AG04450 (cell line): ENCODE data around the gene TMEM131L. TPM values are rescaled to one million over a fixed set of nuclear protein-coding genes. Genes with fewer than 3 reads are reported as not detected.

Experiments used
- CTCF ChIA-PET: fragments of 300-600, 350-600 bp; formaldehyde crosslinking; extraction: SDS; loops from one replicate; lab custom pipeline; 2022; ENCODE audit warnings: antibody characterized with exemption, inconsistent platforms; lab: Charles Lee
- POLR2A ChIA-PET: fragments of 350-600 bp; formaldehyde crosslinking; extraction: SDS; loops from one replicate; lab custom pipeline; 2021; ENCODE audit warnings: antibody characterized with exemption, inconsistent platforms; lab: Yijun Ruan, JAX
- DNase-seq: peaks from one replicate; pipeline ENCODE4 v3.0.0-alpha.2; 2011; ENCODE audit warnings: low read depth, low spot score
- H3K27ac ChIP-seq: one replicate; pipeline ENCODE4 v1.5.1; 2012; ENCODE audit warnings: low read depth, low read length, control low read depth
- H3K27me3 ChIP-seq: one replicate; pipeline ENCODE4 v1.6.0; 2012; ENCODE audit warnings: low read length; ENCODE audit not compliant: control insufficient read depth, insufficient read depth
- H3K4me3 ChIP-seq: 2 replicates; pipeline ENCODE4 v1.5.1; 2011; ENCODE audit warnings: mild to moderate bottlenecking, low read depth, low read length, control low read depth
- H3K9me3 ChIP-seq: 2 replicates; pipeline ENCODE4 v1.5.1; 2012; ENCODE audit warnings: low read length; ENCODE audit not compliant: control insufficient read depth, insufficient read depth
- polyA plus RNA-seq: library from polyadenylated mRNA; depleted of rRNA; stranded (reverse); fragments of >200 nt; gene quantifications from 2 replicates; pipeline ENCODE4 v1.2.3, GENCODE V29; 2011
- TF ChIP-seq, protein P1 (sequence below): IDR thresholded peaks from 2 replicates; pipeline ENCODE4 v1.5.1; 2011; ENCODE audit warnings: low read depth, low read length, control low read depth, inconsistent platforms

TMEM131L gene
- polyA plus RNA-seq, 1 experiment: 15.5 TPM

DNA sequence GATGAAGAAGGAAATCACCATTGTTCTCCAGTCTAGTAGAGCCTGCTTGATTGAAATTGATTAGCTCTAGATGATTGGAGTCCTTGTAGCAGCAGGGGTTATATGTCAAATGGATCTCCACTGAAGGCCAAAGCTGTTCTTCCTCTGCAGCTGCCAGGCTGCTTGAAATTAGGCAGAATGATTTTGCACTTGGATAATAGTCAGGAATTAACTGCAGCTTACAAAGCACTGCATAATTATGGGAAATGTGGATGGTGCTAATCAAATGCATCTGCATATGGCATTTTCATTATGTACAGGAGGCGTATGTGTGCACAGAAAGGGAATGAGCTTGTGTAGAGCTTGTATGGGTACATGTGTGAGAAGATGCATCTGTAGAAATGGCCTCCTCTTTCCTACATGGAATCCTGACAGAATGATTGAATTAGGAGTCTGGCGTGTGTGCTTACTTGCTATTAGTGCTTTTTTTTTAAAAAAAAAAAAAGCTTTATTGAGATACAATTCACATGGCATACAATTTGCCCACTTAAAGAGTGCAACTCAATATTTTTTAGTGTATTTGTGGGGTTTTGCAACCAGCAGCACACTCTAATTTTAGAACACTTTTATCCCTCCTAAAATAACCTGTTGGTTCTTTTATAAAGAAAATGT lies 65.9 kb downstream of the TMEM131L start:
- DNase-seq: no peak
- Histone ChIP-seq H3K4me3 (no peak overlapping the region), H3K9me3 (no peaks in the 10 kb centered on the region), H3K27ac (no peak overlapping the region), H3K27me3 (no peaks in the 10 kb centered on the region)
- TF ChIP-seq, protein P1, sequence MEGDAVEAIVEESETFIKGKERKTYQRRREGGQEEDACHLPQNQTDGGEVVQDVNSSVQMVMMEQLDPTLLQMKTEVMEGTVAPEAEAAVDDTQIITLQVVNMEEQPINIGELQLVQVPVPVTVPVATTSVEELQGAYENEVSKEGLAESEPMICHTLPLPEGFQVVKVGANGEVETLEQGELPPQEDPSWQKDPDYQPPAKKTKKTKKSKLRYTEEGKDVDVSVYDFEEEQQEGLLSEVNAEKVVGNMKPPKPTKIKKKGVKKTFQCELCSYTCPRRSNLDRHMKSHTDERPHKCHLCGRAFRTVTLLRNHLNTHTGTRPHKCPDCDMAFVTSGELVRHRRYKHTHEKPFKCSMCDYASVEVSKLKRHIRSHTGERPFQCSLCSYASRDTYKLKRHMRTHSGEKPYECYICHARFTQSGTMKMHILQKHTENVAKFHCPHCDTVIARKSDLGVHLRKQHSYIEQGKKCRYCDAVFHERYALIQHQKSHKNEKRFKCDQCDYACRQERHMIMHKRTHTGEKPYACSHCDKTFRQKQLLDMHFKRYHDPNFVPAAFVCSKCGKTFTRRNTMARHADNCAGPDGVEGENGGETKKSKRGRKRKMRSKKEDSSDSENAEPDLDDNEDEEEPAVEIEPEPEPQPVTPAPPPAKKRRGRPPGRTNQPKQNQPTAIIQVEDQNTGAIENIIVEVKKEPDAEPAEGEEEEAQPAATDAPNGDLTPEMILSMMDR: no peak
- POLR2A ChIA-PET: no interaction called here
- CTCF ChIA-PET: interaction anchor here (0.7 to 2.7 kb wide), 3 partner anchors 9 to 186 kb away, joined by 3 to 12 read pairs (median 5); no protein-coding TSS in a partner anchor

- Histone ChIP-seq H3K27me3 (no peaks in the 10 kb centered on the region), H3K27ac (no peak overlapping the region), H3K9me3 (no peaks in the 10 kb centered on the region), H3K4me3 (no peak overlapping the region)
- TF ChIP-seq, protein P1: no peak
- no peak for DNase-seq
- CTCF ChIA-PET: interaction anchor here (0.7 to 2.7 kb wide), 3 partner anchors 8 to 186 kb away, joined by 3 to 12 read pairs (median 5); no protein-coding TSS in a partner anchor
- POLR2A ChIA-PET: no interaction called here
These were observed 66.5 kb downstream of the TMEM131L start for GRCh38 chr4:153532636-153533035.

DNA sequence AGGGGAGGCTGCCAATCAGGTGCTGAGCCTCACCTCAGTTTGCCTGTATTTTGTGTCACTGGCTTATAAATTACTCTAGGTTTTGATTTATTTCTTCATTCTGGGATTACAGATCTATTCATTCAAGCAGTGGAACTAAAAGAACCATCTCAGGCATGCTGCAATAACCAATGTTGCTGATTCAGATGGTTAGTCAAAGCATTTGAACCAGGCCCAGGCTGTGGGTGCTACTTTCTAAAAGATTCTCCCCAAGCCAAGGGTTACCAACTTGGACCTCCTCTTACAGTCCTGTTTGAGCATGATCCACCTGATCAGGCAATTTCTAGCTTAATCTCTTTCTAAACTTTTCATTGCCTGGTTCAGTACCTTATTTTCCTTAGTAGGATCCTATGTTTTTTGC lies 67.2 kb downstream of the TMEM131L start:
- DNase-seq: no peak
- ChIA-PET POLR2A (no interaction called here), CTCF (interaction anchor here (0.8 to 1.0 kb wide), 2 partner anchors 189 to 406 kb away, joined by 3 read pairs; no protein-coding TSS in a partner anchor)

DNA sequence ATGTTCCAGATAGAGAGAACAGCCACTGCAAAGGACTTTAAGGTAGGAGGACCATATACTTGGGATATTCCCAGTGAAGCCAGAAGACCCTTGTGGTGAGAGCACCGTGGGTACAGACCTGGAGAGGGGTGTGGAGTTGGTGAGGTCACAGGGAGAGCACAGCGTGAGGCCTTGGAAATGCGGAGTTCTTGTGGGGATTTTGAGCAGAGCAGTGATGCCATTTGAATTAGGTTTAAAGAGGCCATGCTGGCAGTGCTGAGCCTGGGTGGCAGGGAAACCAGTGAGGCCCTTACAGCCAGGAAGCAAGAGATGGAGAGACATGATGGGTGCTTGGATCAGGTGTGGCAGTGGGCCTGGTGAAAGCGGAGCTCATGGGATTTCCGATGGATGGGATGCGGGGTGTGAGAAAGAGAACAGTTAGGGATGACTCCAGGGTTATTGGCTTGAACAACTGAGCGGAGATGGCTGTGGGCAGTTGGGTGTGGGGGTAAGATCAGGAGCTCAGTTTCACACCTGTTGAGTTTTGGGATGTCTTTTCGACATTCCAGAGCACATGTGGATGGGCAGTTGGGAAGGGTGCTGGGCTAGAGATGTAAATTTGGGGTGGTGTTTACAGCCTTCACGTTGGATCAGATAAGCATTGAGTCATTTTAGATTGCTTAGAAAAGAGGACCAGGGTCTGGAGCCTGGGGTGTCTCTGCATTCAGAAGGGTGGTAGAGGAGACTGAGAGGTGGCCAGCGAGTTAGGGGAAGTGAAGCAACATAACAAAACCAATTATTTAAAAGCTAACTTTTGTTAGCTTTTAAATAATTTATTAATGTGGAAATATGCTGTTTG lies 68.9 kb downstream of the TMEM131L start:
- no peaks in the 10 kb centered on the region for H3K27me3 ChIP-seq
- H3K9me3 ChIP-seq: no peaks in the 10 kb centered on the region
- no peak overlapping the region for H3K27ac ChIP-seq
- POLR2A ChIA-PET: no interaction called here
- no peak overlapping the region for H3K4me3 ChIP-seq
- DNase-seq: no peak
- CTCF ChIA-PET: interaction anchor here (0.7 to 2.0 kb wide), 5 partner anchors 11 to 392 kb away, joined by 3 to 7 read pairs (median 3); partner anchors contain the start of genes MND1 and TMEM131L
- TF ChIP-seq, protein P1: no peak

More for the DNA sequence above, 67.2 kb downstream of the TMEM131L start:
- no peaks in the 10 kb centered on the region for H3K9me3 ChIP-seq
- no peak overlapping the region for H3K4me3 ChIP-seq
- no peaks in the 10 kb centered on the region for H3K27me3 ChIP-seq
- no peak overlapping the region for H3K27ac ChIP-seq
- TF ChIP-seq, protein P1: no peak
